Erythroblast (primary cell): ENCODE results near the gene PIGW.

ENCODE experiments used
- GATA1 ChIP-seq: IDR thresholded peaks from 2 replicates; pipeline ENCODE4 v1.6.1; 2011; ENCODE audit warnings: low read depth, mild to moderate bottlenecking, control low read depth, low read length, moderate library complexity
- POLR2A ChIP-seq: IDR thresholded peaks from 2 replicates; pipeline ENCODE4 v1.6.1; 2011; ENCODE audit warnings: mild to moderate bottlenecking, low read length

DNA sequence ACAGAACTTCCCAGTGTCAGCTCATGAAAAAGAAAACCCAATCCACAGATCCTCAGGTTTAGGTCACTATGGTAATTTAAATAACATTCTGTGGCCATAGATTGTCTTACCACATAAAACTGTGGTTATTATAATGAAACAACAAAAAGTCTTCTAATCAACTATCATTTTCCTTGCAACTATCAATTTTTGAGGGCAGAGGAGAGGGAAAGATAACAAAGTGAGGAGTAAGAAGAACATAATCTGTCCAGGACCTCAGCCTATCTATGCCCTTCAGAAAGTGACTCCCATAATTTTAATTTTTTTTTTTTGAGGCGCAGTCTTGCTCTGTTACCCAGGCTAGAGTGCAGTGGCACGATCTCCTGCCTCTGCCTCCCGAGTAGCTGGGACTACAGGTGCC lies 5.9 kb downstream of the PIGW start:
- TF ChIP-seq POLR2A (no peak), GATA1 (no peak)
